HG03469 (cell line): Measurements from ENCODE around the gene UMOD.

Experiments used
- ATAC-seq: cut with Tn5 transposase; IDR thresholded peaks from one replicate; pipeline ENCODE4 v1.9.1; 2021; ENCODE audit warnings: mild to moderate bottlenecking, moderate library complexity, moderate number of reproducible peaks; ENCODE audit not compliant: unreplicated experiment

The UMOD gene

DNA sequence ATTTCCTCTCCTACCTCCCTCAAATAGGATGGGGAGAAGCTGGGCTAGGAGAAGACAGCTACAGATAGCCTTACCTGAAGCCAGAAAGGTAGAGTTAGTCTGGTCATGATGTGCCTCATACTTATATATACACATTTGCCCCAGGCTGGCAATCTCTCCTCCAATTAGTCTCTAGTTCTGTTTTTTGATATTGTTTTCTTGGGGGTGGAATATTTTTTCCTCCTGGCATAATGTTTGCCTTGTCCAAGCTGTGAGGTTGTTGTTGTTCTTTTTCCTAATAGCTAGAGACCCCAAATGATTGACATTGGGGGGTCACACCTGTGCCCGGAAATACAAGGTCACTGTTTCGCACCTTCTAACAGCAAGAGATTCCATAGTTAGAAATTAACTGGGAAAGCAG, at the start of gene UMOD:
Gene UMOD, minus strand, starts transcription at position 101 of the 400 bp plus-strand sequence. CDS start 1,978 bp downstream, outside the sequence.
- ATAC-seq = no peak

DNA sequence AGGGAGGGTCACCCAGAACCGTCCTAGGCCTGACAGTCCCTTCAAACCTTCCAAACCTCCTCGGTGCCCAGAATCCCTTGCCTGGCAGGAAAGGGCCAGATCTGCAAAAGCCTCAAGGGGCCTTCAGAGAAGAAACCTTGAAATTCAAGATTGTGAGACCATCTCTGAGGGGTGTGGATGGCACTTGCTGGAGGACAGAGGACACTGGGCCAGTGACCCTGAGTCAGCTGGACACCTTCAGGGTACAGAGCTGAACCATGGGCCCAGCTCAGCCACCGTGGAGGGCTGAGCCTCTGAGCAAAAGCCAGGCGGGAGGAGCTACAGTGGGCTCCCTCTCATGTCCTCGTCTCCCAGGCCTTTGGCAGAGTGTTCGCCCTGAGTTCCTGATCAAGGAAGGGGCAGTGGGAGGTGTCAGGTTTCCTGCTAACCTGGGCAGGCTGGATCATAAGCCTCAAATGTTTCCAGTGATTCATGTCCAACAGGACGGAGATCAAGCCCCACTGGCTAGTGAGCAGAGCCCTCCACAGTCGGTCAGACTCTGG, 49.0 kb upstream of the UMOD start:
- ATAC-seq = no peak

DNA sequence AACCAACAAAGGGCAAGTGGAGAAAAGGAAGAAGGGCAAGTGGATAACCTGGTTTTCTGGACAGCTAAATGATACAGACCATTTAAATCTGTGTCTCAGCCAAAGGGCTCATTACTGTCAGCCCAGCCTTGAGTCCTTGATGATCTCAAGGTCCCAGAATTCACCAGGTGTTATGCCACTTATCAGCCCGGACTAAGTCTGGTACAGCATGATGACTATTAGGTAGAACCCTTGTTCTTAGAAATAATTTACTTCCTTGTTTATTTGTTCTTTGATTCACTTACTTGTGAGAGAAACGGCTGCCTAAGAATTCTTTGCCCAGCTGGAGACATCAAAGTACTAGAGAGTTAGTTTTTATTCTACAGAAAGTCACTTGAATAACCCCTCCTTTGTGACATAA, 48.6 kb upstream of the UMOD start:
- no peak for ATAC-seq

DNA sequence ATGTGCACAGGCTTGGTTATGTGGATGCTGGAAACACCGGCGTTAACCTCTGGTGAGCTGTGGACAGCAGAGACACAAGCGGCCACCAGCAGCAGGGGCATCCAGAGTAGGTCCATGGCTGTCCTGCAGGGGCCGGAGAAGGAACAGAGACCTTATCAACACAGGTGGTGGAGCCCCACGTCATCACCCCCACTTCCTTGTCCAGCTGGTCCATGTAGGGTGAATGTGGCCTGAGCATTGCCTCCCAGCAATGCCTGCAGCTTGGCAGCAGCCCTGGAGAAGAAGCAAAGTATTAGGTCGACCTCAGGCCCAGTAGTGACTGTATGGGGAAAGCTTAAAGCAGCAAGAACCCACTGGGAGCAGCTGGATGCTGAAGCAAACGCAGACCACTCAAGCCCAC, 46.7 kb upstream of the UMOD start:
- ATAC-seq = no peak

DNA sequence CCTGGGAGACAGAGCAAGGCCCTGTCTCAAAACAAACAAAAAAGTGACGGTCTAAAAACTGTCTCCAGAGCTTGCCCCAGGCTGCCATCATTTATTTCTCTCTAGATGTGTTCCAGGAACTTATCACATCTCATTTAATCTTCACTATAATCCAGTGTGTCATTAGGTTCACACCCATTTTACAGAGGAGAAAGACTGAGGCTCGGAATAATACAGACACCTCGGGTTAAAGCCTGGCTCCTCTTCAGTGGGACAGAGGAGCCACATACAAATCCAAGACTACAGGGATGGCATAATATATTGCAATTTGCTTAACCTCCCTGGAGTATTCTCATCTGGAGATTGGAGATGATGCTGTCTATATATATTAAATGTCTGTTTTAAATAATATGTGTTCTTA, 46.1 kb upstream of the UMOD start:
- ATAC-seq = no peak

DNA sequence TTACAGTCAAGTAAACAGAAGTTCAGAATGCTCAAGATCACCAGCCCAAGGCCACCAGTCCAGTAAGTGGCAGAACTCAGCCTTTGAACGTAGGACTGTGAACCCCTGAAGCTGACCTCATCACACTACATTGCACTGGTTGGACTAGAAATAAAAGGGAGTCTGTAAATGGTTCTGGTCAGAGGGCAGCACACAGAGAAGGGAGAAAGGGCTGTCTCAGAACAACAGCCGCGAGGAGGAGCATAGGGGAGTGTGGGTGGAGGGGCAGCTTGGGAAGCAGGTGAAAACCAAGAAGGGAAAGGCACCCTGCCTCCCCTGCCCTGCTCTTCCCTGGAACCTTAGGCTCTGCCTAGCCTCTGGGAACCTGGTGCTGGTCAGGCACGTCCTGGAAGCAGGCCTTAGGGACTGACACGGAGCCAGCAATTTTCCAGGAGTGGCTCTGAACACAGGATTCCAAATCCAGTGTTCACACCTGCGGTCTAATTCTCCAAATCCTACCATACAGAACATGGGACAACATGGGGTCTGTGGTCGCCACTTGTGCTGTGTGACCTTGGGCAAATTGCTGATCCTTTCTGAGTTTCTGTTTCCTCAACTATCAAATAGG, 45.1 kb upstream of the UMOD start:
- ATAC-seq = no peak

DNA sequence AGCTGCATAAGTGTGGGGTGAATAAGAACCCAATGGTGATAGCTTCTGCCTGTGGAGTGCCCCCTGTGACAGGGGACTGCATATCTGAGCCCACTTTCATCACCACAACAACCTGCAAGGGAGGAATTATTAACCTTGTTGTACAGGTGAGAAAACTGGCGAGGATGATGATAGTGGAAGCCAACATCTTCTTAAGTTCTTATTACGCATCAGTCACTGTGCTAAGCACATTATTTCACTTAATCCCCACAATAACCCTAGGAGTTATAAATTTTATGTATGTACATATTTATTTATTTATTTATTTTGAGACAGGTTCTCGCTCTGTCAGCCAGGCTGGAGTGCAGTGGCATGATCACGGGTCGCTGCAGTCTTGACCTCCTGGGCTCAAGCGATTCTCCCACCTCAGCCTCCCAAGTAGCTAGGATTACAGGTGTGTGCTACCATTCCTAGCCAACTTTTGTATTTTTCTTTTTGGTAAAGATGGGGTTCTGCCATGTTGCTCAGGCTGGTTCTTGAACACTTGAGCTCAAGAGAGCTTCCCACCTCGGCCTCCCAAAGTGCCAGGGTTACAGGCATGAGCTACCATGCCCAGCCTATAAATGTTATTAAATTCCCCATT, 44.4 kb upstream of the UMOD start:
- ATAC-seq = no peak

DNA sequence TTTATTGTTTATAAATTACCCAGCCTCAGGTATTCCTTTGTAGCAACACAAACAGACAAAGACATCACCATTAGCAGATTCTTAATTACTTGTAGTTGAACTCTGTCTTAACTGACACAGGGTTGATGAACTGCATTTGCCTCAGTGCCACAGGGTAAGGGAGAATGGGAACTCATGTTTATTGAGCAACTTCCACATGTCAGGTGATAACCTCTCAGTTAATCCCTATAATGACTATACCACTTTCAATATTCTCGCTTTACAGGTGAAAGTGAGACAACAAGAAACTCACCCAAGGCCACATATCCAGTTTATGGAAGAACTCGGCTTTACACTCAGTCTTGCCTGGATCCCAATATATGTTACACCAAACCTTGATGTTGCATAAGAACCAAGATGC, 43.4 kb upstream of the UMOD start:
- no peak for ATAC-seq

DNA sequence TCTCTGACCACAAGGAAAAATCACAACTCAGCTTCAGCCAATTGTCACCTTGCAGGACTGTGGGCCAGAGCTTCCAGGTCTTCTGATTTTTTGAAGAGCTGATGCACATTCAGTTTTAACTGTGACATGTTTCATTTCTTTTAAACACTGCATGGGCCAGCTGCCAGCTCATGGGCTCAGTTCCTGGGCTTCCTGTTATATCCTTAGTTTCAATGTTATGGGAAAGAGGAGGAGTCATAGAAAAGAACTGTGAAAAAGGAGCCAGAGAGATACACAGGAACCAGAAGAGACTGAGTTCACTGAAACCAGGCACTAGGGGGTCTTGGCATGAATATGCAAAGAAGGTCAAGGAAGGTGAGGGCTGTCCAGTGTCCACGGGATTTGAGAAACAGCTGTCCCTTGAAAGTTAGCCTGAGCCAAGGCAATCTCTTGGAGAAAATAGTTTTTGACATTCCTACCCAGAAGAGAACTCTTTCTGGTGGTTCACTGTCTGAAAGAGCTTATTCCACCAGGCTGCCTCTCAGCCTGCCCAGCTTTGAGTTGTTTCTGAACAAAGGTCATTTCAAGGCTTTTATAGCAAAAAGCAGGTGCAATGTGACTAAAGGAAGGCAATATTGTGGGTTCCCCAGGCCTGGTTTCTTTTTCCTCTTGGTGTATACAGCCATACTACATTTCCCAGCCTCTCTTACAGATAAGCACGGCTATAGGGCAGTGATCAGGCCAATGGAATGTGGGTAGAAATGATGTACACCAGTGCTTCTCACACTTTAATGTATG, 41.5 kb upstream of the UMOD start:
- ATAC-seq = no peak

DNA sequence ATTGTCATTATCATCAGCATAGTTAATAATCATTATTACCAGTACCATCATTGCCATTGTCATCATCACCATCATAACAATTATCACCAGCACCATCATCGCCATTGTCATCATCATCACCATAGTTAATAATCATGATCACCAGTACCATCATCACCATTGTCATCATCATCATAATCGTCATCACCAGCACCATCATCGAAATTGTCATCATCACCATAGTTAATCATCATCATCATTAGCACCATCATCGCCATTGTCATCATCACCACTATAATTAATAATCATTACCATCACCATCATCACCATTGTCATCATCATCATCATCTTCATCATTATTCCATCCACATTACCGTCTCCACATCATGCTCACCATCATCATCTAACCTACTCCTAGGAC, 38.5 kb upstream of the UMOD start:
- no peak for ATAC-seq

DNA sequence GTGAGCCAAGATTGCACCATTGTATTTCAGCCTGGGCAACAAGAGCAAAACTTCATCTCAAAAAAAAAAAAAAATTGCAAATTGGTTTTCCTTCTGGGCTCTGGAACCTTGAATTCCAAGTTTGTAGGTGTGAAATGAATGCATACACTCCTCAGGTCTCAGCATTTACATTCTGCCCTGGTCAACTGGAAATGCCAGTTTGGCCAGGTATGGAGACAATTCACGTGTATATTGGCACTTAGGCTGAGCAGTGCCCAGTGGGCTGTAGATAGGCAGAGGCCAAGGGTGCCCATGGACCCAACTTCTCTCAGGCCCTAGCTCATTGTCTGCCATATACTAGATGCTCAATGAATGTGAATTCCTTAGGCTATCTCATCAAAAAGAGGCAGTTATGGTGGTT, 36.3 kb upstream of the UMOD start:
- ATAC-seq = no peak

DNA sequence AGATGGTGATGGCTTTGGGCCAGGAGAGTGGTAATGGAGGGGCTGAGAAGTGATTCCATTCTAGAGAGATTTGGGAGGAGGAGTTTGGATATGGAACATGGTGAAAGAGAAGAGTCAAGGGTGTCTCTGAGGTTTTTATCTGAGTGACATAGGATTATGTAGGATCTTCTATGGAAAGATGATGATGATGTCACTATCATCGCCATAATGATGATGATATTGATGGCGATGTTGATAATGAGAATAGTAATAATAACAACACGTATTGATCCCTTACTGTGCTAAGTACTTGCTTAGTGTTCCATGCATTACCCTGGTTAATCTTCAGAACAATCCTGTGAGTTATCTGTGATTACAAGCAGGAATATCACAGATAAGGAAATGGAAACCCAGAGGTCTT, 35.5 kb upstream of the UMOD start:
- no peak for ATAC-seq

DNA sequence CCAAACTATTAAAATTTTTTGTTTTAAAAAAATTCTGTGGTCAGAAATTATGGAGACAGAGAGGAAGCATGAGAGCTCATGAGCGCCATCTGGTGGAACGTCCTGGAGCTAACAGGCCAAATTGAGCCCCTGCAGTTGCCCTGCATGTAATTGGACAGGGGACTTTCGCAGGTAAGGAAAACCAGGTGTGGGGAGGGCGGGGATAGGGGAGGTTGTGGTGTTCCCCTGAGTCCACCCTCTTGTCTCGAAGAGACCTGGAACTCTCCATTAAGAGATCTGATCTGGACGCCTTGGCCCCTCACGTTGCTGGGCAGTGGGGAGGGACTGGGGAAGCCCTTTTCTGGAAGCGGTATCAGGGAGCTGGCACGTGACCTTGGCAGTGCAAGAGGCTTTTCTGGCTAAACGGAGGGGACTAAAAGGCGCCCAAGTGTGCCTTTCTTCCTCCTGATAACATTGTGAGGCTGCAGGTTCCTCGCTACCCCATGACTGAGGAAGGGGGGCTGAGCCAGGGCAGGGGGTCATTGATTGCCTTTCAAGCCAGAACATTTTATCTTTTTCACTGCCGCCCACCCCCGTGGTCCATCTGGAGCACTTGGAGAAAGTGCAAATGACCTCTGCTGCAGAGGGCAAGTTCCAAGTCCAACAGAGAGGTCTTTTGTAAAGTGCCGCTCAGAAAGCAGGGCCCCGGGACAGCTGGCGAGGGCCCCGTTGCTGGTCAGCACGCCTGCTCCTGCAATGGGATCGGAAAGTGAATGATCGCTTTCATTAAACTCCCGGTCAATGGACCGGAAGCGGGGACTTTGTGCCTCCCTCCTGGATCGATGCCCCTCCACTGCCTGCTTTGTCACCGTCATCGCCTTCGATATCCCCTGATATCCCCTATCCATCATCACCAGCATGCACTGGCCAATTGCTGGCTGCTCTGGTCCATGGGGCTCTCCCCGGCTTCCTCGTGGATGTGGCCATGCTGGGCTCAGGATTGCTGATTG, 33.6 kb upstream of the UMOD start:
- ATAC-seq = no peak

DNA sequence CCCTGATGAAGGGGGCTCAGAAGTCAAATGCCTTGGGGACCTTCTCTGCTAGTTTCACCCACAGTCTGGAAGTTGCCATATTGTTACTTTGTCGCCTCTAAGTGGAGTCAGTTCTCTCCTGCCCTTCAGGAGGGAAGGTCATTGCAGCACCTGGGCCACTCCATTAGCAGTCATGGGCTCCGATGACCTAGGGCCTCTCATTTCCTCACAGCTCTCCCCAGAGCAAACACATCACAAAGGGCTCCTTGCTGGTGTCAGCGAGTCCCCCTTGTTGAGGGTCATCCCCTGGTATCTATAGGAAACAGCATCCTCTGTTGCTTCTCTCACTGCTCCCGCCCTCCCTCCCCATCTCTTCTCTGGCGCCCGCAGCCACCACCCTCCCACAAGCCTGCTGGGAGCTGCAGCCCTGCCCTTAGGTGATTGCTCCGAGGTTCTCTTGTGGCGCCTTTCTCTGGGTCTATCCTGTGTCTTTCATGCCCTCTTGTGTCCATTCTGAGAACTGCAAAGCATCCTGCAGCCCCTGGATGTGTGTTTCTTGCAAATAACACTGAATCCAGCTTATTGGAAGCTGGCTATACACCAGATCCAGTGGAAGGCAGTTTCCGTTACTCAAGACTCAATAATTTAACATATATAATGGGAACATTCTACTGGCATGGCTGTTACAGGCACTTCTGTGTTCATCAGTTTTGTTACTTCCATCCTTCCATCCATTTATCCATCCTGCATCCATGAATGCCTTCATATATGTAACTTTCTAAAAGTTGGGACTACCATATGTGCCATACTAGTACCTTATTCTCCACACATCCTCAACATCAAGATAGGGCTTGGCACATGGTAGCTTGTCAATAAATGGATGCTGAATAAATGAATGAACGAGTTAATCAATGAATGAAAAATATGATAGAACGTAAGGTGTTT, 30.9 kb upstream of the UMOD start:
- ATAC-seq = no peak

DNA sequence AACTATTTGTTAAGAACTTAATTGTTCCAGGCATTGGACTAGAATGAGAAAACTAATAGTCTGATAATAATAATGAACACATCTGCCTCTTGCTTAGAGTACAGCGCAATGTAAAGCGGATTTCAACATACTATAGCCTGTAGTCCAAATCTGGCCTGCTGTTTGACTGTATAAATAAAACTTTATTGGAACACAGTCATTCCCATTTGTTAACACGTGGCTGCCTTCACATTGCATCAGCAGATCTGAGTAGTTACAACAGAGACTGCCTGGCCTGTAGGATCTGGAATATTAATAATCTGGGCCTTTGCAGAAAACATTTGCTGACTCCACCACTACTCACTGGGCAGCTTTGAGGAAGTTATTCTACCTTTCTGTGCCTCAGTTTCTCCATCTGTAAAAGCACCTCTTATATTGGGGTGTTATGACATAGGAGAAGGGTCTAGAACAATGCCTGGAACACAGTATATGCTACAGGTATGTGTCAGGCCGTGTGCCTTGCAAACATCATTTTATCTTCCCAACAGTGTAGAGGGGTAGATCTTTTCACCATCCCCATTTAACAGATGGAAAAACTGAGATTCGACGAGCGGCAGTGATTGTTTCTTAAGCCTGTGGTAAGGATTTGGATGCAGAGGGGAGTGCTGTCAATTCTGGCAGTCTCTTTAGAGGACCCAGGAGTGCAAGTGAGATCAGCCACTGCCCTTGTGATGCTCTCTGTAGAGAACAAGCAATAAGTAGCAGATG, 29.9 kb upstream of the UMOD start:
- no peak for ATAC-seq

DNA sequence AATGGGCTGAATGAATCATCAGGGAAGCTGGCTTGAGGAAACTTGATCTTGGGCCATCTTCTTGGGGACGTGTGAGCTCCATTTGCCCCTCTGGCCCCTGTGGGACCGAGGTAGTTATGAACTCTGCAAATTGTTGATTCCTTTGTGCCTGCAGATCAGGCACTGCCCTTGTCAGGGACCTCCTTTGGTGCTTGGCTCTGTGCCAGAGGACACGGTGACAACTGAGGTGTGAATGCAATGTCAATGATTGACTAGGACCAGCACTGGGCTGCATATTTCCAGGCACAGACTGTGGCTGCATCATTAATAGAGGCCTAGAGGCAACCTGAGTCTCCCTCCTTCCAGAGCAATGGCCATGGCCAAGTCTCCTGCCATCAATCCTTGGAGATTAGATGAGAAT, 28.3 kb upstream of the UMOD start:
- no peak for ATAC-seq

DNA sequence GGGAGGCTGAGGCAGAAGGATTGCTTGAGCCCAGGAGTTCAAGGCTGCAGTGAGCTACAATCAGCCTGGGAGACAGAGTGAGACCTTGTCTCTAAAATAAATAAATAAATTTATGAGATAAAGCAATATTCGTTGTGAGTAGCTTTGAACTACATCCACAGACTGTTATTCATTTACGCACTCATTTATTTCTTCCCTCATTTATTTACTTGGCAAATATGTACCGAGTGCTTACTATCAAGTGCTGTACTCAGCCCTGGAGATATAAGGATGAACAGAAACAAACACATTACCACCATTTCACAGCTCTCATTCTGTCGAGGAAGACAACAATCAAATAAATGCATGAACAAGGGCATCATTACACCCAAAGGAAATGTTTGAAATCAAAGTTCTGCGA, 24.7 kb upstream of the UMOD start:
- no peak for ATAC-seq

DNA sequence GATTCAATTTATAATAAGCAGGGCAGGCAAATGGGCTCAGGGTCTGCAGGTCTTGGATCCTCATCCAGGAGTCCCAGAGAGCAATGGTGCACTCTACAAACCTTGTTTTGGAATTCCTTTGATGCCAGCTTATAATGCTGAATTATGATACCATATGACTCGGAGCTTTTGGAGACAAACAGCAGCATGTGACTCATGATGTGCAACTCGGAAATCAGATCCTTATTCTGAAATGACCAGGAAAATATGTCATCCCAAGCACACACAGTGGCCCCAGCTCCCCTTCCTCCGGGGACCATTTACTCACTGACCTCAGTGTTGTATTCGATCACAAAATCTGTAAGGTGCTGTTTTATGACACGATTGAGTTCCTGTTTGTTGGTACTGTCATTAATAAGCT, 20.2 kb upstream of the UMOD start:
- no peak for ATAC-seq

DNA sequence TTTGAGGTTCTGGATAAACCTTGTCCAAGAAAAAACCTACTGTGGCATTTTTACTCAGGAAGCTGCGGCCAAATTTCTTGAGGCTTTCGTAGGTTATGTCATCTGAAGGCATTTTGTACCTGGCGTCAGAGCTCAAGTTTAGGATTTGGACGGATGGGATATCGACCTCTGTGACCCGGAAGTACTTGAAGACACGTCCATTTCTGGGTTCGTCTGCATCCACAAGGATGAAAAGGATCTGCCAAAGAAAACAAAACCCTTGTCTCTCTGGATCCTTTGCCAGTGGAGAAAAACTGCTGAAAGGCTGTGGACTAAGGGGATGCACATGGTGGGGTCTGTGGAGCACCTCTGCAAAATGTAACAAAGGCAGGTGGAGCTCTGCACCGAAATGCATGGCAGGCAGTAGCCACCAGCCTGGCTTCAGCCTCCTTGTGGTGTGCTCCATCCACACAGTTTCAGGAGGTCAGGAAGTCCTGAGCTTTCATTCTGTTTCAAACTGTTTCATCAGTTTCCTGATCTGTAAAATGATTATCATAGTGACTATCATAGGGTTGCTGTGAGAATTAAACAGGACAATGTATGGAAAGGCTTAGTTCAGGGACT, 17.0 kb upstream of the UMOD start:
- no peak for ATAC-seq
